NCI-H2227 (cell line): ENCODE results near the gene PRKCI.
"Not testable (repeated sequence)": the region's sequence is repeated elsewhere in the genome, so short reads cannot be mapped to it uniquely, and the experiment has no call there.

Experiments used
- DNase-seq: peaks from one replicate; lab custom pipeline; 2025; ENCODE audit not compliant: unreplicated experiment; lab: John Stamatoyannopoulos, UW

PRKCI gene

DNA sequence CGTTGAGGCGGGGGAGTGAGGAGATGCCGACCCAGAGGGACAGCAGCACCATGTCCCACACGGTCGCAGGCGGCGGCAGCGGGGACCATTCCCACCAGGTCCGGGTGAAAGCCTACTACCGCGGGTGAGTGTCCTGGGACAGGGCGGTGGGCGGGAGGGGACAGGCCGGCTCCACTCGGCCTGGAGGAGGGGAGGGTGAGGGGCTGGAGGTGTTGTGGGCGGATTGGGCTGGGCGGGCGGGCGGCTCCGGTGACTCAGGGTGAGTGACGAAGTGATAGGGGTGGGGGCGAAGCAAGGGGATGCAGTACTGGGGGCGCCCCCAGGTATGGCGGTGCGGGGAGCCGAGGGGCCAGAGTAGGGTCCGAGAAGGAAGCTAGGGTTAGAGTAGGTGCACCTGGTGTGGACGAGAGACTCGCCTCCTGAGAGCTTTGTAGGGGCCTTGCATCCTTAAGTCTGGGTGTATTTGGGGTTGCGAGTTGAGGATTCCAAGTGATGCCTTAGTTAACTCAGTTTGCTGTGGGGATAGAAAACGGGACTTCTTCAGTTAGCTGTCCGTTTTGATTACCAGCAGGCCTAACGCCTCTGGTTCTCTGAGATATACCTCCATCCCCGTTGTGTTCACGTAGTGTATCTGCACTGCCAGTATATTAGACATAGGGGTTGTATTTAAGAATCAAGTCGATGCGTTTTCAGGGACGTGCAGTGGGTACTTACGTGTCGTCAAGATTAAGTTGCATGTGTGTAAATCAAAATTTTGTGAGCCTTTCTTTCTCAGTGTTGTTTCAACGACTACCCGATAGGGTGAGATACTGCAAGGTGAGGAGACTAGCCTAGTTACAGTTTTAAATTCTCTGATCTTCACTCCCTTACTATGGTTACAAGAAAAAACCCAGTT, 670 bp downstream of the PRKCI start:
- peak; percentile 62 for DNase-seq

DNA sequence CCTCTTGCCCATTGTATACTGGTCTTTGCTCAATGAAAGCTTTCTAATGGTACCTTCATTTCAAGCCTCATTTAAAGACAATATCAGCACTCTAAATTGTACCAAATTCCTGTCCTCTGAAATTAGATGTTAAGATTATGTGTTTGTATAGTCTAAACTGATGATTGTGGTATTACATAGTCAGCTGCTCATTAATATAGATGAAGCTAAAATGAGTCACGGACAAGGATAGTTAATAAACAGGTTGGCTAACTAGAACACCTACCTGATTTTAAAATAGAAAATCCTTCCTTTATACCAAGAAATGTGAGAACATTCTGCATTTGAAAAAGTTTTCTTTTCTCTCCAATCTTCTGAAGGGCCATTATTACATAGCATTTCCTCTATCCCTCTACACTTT, 2.9 kb downstream of the PRKCI start:
- no peak for DNase-seq

DNA sequence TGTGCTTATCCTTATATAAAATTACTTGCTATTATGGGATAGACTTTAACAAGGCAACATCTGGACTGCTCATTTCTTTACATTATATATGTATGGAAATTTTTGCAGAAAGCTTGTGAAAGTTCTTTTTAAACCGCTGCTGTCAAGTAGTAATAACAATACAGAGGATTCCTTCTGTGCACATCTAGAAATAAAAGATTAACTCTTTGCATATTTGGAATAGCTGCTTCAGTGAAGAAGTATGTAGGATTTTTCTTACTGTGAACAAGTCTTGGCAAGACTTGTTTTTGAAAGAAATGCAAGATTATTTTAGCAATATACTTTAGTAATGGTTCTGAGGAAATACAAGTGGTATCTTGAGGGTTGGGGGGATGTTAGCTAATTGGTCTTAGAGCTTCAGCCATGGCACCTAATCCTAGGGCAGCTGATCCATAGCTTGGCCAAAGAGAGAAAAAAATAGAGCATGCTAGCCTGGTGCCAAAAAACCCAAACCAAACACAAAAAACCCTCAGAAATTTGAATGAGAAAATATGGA, 4.3 kb downstream of the PRKCI start:
- no peak for DNase-seq

DNA sequence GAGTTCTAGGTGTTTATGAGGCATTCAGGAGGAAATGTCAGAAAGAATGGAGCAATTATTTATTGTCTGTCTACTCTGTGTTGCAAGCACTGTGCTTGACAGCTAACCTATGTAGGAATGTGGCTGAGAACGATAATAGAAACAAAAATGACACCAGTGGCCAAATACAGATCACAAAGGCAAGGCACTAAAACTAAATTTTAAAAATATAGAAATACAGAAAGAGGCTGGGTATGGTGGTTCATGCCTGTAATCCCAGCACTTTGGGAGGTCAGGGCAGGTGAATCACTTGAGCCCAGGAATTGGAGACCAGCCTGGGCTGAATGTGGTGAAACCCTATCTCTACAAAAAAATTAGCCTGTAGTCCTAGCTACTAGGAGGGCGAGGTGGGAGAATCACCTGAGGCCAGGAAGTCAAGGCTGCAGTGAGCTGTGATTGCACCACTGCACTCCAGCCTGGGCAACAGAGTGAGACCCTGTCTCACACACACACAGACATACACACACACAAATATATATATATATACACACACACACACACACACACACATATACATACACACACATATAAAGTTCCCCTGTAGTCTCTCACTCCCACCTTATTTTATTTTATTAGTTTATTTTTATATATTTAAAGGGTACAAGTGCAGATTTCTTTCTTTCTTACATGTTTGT, 6.0 kb downstream of the PRKCI start:
- DNase-seq = no peak

DNA sequence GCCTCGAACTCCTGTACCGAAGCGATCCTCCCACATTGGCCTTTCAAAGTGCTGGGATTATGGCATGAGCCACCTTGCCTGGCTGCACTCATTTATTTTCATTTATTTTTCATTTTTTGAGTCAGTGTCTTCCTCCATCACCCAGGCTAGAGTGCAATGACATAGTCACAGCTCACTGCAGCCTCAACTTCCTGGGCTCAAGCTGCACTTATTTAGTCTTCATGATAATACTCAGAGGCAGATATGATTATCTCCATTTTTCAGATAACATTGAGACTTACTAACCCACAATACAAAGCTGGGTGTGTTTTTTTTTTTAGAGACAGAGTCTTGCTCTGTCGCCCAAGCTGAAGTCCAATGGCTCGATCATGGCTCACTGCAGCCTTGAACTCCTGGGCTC, 10.0 kb downstream of the PRKCI start:
- DNase-seq = no peak

DNA sequence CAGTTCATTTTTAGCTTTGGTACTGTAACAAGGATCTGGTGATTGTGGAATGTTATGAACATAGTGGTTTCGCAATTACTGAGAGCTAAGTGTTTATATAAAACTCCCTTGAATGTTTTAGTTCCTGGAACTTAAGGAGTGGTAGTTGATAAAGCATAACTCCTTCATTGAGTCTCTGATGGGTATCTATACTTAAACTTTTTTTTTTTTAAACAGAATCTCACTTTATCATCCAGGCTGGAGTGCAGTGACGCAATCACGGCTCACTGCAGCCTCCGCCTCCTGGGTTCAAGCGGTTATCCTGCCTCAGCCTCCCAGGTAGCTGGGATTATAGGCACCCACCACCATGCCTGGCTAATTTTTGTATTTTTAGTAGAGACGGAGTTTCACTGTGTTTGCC, 11.3 kb downstream of the PRKCI start:
- no peak for DNase-seq

DNA sequence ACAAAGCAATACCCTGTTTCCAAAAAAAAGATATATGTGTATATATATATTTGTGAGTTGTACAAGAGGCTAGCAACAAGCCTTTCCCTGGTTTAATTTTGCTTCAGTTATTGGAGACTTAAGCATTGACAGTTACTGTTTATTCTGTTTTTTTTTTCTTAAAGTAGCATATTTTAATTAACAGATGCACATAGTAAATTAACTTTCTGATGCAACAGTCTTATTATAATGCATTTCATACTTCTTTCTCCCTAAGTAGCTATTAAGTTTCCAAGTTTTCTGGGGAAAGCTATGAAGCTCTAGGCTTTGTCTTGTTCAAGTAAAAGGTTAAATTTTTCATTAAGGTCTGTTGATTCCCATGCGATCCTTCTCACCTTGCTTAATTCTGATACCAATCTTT, 17.9 kb downstream of the PRKCI start:
- no peak for DNase-seq

GRCh38 chr3:170240671-170241070, 18.4 kb downstream of the PRKCI start:
- no peak for DNase-seq

GRCh38 chr3:170244576-170244975, 22.4 kb downstream of the PRKCI start:
- DNase-seq = no peak

DNA sequence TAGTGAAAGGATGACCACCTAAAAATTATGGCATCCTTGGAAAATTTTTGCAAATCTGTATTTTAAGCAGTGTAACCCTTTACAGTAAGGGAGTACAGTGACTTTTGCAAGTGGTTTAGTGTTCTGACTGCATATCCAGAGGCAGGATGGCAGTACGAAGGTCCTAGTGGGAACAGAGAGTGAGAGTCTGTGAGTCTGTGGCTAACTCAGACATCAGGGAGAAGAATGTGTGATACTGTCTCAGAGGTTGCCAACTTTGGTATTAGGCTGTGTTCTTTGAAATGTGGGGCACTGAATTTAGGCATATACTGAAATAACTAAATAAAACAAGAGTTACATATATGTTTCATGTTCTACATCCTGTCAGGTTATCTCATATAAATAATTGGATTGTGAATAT, 25.7 kb downstream of the PRKCI start:
- DNase-seq = no peak

DNA sequence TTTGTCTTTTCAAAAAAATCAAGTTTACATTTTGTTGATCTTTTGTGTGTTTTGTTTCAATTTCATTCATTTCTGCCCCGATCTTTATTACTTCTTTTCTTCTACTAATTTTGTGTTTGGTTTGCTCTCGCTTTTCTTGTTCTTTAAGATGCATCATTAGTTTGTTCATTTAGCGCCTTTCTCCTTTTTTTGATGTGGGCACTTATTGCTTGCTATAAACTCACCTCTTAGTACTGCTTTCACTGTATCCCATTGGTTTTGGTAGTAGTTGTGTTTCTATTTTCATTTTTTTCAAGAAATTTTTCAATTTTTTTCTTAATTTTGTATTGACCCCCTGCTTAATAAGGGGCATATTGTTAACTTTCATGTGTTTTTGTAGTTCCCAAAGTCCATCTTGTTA, 34.4 kb downstream of the PRKCI start:
- no peak for DNase-seq

DNA sequence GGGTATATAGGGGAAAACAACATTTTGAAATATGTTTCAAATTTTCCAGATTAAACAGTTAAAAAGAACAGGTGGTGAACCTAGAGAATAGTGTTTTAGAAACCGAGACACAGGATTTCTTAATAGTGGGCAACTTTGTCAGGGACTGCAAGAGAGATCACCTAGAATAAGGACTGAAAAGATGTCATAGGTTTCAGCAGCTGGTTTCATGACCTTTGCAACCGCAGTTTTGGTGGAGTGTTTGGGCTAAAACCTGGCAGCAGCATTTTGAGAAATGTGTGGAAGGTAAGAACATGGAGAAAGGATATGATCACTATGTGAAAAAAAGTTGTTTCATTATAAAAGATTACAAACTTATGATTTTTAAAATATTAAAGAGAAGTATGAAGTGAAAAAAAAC, 34.9 kb downstream of the PRKCI start:
- DNase-seq = no peak

- no peak for DNase-seq
These were observed 35.9 kb downstream of the PRKCI start for GRCh38 chr3:170258105-170258487.

DNA sequence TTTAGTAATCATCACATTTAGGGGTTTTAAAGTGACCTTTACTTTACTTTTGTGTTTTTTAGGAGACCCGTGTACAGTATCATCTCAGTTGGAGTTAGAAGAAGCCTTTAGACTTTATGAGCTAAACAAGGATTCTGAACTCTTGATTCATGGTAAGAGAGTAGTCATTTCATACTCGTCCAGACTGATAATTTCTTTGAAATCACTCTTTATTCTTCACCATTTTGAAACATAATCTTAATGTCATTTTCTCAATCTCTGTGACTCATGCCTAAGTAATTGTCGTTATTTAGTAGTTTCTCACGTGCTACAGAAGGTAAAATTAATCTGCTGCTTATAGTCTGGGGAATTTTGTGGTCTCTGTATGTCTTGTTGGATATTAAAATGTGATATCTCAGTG, 37.7 kb downstream of the PRKCI start:
- no peak for DNase-seq

GRCh38 chr3:170267793-170268192, 45.6 kb downstream of the PRKCI start:
- DNase-seq = no peak

- not testable (repeated sequence) for DNase-seq
These were observed 47.5 kb downstream of the PRKCI start for GRCh38 chr3:170269673-170270254.

DNA sequence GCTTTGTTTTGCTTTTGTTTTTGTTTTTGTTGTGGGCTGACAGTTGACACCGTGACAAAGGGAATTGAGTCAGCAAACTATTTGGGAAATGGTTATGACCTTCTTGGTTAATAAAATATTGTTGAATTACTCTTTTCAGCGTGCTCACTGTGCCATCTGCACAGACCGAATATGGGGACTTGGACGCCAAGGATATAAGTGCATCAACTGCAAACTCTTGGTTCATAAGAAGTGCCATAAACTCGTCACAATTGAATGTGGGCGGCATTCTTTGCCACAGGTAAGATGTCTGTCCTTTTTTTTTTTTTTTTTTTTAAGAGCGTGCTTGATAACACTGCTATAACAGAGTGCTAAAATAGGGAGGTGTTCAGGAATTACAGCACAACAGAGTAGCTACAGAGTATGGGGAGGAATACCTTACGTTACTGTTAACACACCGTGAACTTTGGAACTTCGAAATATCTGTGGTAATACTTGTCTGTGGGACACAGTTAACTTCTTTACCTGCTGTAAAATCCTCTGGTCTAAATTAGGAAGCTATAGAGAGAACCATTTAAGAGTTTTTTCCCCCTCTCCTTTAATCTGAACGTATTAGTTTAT, 48.2 kb downstream of the PRKCI start:
- no peak for DNase-seq

DNA sequence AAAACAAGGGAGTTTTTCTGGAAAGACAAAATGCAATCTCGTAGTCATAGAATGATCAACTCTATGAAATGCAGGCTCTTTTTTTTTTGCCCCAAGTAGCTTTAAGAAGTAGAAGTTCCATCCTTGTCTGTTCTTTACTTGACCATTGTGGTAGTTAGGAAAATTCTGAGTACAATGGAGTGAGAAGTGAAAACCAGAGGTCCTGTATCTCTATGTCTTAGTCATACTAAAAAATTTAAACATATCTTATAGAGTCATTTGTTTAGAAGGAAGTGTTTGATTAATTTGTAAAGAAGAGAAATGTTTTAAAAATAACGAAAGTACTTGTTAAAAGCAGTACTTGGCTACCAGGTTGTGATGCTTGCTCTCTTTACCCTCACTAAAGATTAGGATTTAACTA, 52.4 kb downstream of the PRKCI start:
- no peak for DNase-seq

DNA sequence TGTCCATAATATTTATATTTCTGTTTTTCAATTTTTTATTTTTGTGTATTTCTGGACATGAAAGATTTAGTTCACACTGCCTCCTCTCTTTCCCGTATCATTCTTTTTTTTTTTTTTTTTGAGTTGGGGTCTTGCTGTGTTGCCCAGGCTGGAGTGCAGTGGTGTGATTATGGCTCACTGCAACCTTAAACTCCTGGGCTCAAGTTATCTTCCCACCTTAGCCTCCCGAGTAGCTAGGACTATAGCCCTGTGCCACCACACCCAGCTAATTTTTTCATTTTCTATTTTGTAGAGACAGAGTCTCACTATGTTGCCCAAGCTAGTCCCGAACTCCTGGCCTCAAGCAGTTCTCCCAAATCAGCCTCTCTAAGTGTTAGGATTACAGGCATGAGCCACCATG, 53.6 kb downstream of the PRKCI start:
- DNase-seq = no peak

DNA sequence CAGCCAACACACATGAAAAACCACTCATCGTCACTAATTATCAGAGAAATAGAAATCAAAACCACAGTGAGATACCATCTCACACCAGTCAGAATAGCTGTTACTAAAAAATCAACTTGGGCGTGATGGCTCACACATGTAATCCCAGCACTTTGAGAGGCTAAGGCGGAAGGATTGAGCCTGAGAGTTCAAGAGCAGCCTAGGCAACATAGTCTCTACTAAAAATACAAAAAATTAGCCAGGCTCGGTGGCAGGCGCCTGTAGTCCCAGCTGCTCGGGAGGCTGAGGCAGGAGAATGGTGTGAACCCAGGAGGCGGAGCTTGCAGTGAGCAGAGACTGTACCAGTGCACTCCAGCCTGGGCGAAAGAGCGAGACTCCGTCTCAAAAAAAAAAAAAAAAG, 55.1 kb downstream of the PRKCI start:
- not testable (repeated sequence) for DNase-seq

DNA sequence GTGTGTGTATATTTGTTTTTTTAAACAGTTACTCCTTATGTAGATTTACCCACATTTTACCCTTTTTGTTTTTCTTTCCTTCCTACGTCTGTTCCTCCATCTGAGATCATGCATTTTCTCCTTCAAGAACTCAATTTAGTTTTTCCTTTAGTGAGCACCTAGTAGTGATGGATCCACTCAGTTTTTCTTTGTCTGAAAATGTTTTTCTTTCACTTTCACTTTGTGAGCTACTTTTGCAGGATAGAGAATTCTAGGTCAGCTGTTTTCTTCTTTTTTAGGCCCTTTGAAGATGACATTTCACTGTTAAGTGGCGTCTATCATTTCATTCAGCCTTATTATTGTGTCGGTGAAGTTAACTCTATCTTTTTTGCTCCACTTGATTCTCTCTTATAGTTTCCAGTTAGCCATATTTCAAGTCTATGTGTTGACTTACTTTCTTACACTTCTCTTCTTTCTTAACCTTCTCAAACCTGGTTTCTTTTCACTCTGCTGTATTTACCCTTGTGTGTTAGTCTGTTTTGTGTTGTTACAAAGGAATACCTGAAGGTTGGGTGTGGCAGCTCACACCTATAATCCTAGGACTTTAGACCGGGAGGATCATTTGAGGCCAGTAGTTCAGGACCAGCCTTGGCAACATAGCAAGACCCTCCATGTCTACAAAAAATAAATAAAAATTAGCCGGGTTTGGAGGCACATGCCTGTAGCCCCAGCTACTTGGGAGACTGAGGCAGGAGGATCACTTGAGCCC, 55.8 kb downstream of the PRKCI start:
- DNase-seq = no peak
